ENCODE data around the gene FAM162B. TPM values are rescaled to one million over a fixed set of nuclear protein-coding genes. Genes with fewer than 3 reads are reported as not detected.

Gene FAM162B
- total and polyA plus RNA-seq, 2 donors (not counting 1 experiment from before 2014, with no cell fraction given): 16.2 to 35.0 TPM

DNA sequence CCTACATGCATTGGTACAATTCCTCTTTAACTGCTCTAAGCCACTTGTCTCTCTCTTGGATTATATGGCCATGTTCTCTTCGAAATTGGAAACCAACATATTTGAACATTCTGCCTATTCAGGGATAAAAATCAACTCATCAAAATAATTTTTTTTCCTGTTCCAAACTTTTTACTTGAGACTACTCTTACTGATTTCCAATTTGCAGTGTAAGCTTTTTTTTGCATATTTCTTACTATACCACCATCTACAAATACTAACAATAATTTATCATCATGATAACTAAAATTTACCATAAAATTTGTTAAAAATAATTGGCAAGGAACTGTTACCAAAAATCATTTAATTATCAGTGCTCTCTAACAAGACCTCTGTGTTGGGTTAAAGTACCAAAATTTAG lies 6.9 kb upstream of the FAM162B start:
- Histone ChIP-seq H3K4me1 (ENCODE audit: control insufficient read depth, extremely low read depth, insufficient read depth, low read length) (no peaks in the 10 kb centered on the region), H4K20me1 (ENCODE audit: control insufficient read depth, extremely low read depth, insufficient read depth, low read length) (no peaks in the 10 kb centered on the region), H3K79me2 (ENCODE audit: control insufficient read depth, insufficient read depth, low read length) (no peaks in the 10 kb centered on the region), H2AFZ (ENCODE audit: low read length) (no peak overlapping the region), H3K27me3 (ENCODE audit: control insufficient read depth, insufficient read depth, low read length) (no peaks in the 10 kb centered on the region), H3K36me3 (ENCODE audit: control insufficient read depth, insufficient read depth, low read length) (no peaks in the 10 kb centered on the region), H3K9ac (ENCODE audit: insufficient read depth, low read length) (no peak overlapping the region), H3K4me2 (ENCODE audit: extremely low read depth, insufficient read depth, low read length) (no peak overlapping the region), H3K4me3 (replicated peaks in 1 of 4; ENCODE audit: control extremely low read depth in 1 of 4, insufficient read depth in 1 of 4, low read depth in 3 of 4, low read length in 4 of 4) (no peak overlapping the region), H3K27ac (ENCODE audit: insufficient read depth, low read length) (no peak overlapping the region), H3K9me3 (ENCODE audit: control insufficient read depth, insufficient read depth, low read depth, low read length) (no peaks in the 10 kb centered on the region)
- TF ChIP-seq, protein P1, sequence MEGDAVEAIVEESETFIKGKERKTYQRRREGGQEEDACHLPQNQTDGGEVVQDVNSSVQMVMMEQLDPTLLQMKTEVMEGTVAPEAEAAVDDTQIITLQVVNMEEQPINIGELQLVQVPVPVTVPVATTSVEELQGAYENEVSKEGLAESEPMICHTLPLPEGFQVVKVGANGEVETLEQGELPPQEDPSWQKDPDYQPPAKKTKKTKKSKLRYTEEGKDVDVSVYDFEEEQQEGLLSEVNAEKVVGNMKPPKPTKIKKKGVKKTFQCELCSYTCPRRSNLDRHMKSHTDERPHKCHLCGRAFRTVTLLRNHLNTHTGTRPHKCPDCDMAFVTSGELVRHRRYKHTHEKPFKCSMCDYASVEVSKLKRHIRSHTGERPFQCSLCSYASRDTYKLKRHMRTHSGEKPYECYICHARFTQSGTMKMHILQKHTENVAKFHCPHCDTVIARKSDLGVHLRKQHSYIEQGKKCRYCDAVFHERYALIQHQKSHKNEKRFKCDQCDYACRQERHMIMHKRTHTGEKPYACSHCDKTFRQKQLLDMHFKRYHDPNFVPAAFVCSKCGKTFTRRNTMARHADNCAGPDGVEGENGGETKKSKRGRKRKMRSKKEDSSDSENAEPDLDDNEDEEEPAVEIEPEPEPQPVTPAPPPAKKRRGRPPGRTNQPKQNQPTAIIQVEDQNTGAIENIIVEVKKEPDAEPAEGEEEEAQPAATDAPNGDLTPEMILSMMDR (conservative IDR thresholded peaks at IDR 0.05 in 1 of 2, IDR thresholded peaks at IDR 0.05 in 1 of 2; ENCODE audit: low read depth in 1 of 2, low read length in 2 of 2): no peak
- TF ChIP-seq EZH2 (IDR thresholded peaks at IDR 0.05; ENCODE audit: low read length, missing control alignments): no peak
- DNase-seq (ENCODE audit: low read depth in 2 of 2): no peak

- DNase-seq (ENCODE audit: low read depth in 2 of 2): no peak
- Histone ChIP-seq H3K4me3 (replicated peaks in 1 of 4; ENCODE audit: control extremely low read depth in 1 of 4, insufficient read depth in 1 of 4, low read depth in 3 of 4, low read length in 4 of 4) (no peak overlapping the region), H3K79me2 (ENCODE audit: control insufficient read depth, insufficient read depth, low read length) (no peaks in the 10 kb centered on the region), H3K27ac (ENCODE audit: insufficient read depth, low read length) (no peak overlapping the region), H3K9me3 (ENCODE audit: control insufficient read depth, insufficient read depth, low read depth, low read length) (no peaks in the 10 kb centered on the region), H2AFZ (ENCODE audit: low read length) (no peak overlapping the region), H3K4me2 (ENCODE audit: extremely low read depth, insufficient read depth, low read length) (no peak overlapping the region), H3K27me3 (ENCODE audit: control insufficient read depth, insufficient read depth, low read length) (no peaks in the 10 kb centered on the region), H3K4me1 (ENCODE audit: control insufficient read depth, extremely low read depth, insufficient read depth, low read length) (no peaks in the 10 kb centered on the region), H4K20me1 (ENCODE audit: control insufficient read depth, extremely low read depth, insufficient read depth, low read length) (no peaks in the 10 kb centered on the region), H3K36me3 (ENCODE audit: control insufficient read depth, insufficient read depth, low read length) (no peaks in the 10 kb centered on the region), H3K9ac (ENCODE audit: insufficient read depth, low read length) (no peak overlapping the region)
- TF ChIP-seq, protein P1 (conservative IDR thresholded peaks at IDR 0.05 in 1 of 2, IDR thresholded peaks at IDR 0.05 in 1 of 2; ENCODE audit: low read depth in 1 of 2, low read length in 2 of 2): no peak
- TF ChIP-seq EZH2 (IDR thresholded peaks at IDR 0.05; ENCODE audit: low read length, missing control alignments): no peak
Measured at GRCh38 chr6:116767715-116768114, 2.2 kb upstream of the FAM162B start.

DNA sequence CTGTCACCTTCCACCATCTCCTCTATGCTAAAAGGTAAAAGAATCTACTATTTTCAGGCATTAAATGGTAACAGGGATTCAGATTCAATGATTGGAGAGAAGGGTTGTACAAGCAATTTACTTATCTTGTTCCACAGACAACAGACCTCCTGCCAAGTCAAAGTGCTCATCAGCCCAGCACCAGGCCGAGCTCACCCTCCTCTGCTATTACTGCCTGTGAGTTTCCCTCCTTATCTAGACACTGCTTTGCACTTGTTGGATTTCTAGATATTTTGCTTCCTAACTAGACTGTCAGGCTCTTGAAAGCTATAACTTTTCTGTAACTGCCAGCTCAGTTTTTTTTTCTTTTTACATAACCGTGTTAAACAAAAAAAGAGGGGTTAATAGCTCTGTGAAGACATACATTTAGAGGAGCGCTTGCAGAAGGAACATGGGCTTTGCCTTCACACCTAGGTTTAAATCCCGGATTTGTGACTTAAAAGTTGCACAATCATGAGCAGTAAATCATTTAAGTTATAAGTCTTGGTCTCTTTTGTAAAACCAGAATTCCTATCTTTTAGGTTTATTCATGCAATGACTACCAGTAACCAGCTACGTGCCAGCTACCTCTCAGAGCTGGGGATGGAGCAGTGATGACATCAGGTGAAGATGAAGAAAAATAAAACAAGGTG lies 1.1 kb upstream of the FAM162B start:
- H3K9ac ChIP-seq (ENCODE audit: insufficient read depth, low read length): no peak overlapping the region
- H3K27me3 ChIP-seq (ENCODE audit: control insufficient read depth, insufficient read depth, low read length): no peaks in the 10 kb centered on the region
- no peak overlapping the region for H2AFZ ChIP-seq (ENCODE audit: low read length)
- no peaks in the 10 kb centered on the region for H3K4me1 ChIP-seq (ENCODE audit: control insufficient read depth, extremely low read depth, insufficient read depth, low read length)
- no peak overlapping the region for H3K27ac ChIP-seq (ENCODE audit: insufficient read depth, low read length)
- H4K20me1 ChIP-seq (ENCODE audit: control insufficient read depth, extremely low read depth, insufficient read depth, low read length): no peaks in the 10 kb centered on the region
- no peak overlapping the region for H3K4me2 ChIP-seq (ENCODE audit: extremely low read depth, insufficient read depth, low read length)
- H3K36me3 ChIP-seq (ENCODE audit: control insufficient read depth, insufficient read depth, low read length): no peaks in the 10 kb centered on the region
- no peak for TF ChIP-seq EZH2 (IDR thresholded peaks at IDR 0.05; ENCODE audit: low read length, missing control alignments)
- TF ChIP-seq, protein P1 (conservative IDR thresholded peaks at IDR 0.05 in 1 of 2, IDR thresholded peaks at IDR 0.05 in 1 of 2; ENCODE audit: low read depth in 1 of 2, low read length in 2 of 2): no peak
- H3K79me2 ChIP-seq (ENCODE audit: control insufficient read depth, insufficient read depth, low read length): no peaks in the 10 kb centered on the region
- DNase-seq (ENCODE audit: low read depth in 2 of 2): no peak
- no peaks in the 10 kb centered on the region for H3K9me3 ChIP-seq (ENCODE audit: control insufficient read depth, insufficient read depth, low read depth, low read length)
- H3K4me3 ChIP-seq (replicated peaks in 1 of 4; ENCODE audit: control extremely low read depth in 1 of 4, insufficient read depth in 1 of 4, low read depth in 3 of 4, low read length in 4 of 4): no peak overlapping the region
